Measurements from ENCODE around the gene SYNE1.
"Not testable (repeated sequence)": the region's sequence is repeated elsewhere in the genome, so short reads cannot be mapped to it uniquely, and the experiment has no call there.

SYNE1 gene

GRCh38 chr6:152094992-152095592, 542.1 kb downstream of the SYNE1 start:
- no peak for DNase-seq (ENCODE audit: low read depth)

GRCh38 chr6:152094276-152094675, 542.9 kb downstream of the SYNE1 start:
- DNase-seq (ENCODE audit: low read depth) = no peak

GRCh38 chr6:152093711-152094110, 543.5 kb downstream of the SYNE1 start:
- DNase-seq (ENCODE audit: low read depth) = no peak

- DNase-seq (ENCODE audit: low read depth) = no peak
Measured at GRCh38 chr6:152091851-152092341, 545.3 kb downstream of the SYNE1 start.

DNA sequence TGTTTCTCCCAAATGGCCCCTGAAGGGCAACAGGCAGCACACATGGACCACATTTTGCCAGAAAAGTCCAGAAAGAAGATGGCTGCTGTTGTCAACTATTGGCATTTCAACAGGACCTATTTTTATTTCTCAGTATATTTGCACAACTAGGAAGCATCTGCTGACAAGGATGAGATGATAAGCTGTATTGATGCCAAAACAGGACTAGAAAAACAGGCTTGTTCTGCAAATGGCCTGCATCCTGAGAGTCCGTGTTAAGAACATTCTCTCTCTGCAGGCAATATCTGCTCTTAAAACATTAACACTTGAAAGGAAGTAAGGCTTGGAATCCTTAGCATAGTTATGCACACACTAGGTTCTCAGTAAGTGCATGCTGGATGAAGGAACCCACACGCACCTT, 546.0 kb downstream of the SYNE1 start:
- DNase-seq (ENCODE audit: low read depth) = no peak

DNA sequence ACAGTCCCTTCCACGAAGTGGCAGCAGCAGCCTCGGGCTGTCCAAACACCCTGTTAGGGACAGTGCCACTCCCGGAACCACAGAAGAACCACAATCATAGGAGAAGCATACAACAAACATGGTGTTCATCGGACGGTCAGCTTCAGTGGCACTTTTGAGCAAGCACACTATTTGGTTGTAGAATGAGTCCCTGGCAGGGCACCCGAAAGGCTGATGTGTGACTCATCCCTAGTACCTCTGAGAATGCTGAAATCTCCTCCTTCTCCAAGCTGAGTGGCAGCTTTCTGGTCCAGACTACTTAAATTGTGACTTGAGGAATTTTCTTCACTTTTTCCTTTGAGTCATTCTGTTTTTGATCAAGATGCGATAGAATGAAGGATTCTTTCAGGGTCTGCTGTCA, 547.2 kb downstream of the SYNE1 start:
- no peak for DNase-seq (ENCODE audit: low read depth)

- no peak for DNase-seq (ENCODE audit: low read depth)
Measured at GRCh38 chr6:152087701-152088100, 549.5 kb downstream of the SYNE1 start.

- DNase-seq (ENCODE audit: low read depth) = no peak
Measured at GRCh38 chr6:152087096-152087495, 550.1 kb downstream of the SYNE1 start.

DNA sequence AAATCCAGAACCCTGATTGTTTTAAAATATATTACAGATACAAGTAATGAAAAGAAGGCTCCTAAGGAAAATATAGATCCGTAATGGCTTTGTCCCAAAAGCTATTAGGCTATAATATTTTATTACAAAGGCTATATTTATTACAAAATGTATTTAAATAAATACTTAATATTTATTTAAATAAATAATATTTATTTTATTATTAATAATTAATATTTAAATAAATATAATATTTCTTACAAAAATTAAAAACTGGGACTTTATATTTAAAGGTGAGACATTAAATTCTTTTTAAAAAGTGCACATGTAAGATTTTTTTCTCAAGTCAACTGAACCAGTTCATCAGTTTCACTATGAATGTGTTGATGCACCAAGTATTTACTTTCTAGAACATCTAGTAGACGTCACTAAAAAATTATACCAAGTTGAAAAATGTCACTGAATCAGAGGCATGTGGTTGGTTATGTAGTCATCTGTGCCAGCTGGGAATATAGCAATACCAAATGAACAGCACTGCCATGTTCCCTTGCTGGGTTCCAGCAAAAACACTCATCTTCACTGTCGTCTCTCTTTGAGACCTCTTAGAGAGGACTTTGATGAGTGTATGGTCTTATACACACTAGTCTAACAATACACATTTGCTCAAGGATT, 550.8 kb downstream of the SYNE1 start:
- no peak for DNase-seq (ENCODE audit: low read depth)

DNA sequence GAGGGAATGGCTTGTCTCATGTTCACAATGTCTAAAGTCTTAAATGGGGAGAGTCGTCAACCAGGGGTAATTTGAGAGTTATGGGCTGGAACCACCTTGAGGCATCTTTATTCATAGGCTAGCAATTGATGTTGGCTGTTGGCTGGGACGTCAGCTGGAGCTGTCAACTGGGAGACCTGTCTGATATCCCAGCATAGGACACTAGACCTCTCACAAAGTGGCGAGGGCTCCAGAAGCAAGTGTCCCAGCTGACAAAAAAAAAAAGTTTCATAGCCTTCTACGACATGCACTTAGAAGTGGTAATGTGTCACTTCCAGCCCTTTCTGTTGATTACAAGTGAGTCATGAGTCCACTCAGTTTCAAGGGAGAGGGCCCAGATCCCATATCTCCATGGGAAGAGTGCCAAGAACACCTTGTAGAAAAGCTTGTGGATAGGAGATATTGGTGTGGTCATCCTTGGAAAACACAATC, 551.7 kb downstream of the SYNE1 start:
- DNase-seq (ENCODE audit: low read depth) = no peak

DNA sequence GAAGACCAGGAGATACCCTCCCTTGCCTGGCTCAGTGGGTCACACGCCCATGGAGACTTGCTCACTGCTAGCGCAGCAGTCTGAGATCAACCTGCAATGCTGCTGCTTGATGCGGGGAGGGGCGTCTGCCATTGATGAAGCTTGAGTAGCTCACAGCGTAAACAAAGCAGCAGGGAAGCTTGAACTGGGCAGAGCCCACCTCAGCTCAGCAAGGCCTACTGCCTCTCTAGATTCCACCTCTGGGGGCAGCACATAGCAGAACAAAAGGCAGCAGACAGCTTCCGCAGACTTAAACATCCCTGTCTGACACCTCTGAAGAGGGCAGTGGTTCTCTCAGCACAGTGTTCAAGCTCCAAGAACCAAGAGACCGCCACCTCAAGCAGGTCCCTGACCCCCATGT, 558.4 kb downstream of the SYNE1 start:
- no peak for DNase-seq (ENCODE audit: low read depth)

DNA sequence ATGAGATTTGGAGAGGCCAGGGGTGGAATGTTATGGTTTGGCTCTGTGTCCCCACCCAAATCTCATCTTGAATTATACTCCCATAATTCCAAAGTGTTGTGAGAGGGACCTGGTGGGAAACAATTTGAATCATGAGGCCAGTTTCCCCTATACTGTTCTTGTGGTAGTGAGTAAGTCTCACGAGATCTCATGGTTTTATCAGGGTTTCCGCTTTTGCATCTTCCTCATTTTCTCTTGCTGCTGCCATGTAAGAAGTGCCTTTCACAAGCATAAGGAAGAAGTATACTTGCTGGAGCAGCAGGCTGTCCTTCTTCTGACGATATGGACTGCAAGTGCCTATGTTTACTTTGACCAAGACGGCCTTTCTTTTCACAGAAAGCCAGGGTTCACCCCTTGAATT, 559.2 kb downstream of the SYNE1 start:
- no peak for DNase-seq (ENCODE audit: low read depth)

DNA sequence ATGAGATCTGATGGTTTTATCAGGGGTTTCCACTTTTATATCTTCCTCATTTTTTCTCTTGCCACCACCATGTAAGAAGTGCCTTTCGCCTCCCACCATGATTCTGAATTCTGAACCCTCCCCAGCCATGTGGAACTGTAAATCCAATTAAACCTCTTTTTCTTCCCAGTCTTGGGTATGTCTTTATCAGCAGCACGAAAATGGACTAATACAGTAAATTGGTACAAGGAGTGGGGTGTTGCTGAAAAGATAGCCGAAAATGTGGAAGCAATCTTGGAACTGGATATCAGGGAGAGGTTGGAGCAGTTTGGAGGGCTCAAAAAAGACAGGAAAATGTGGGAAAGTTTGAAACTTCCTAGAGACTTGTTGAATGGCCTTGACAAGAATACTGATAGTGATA, 560.9 kb downstream of the SYNE1 start:
- DNase-seq (ENCODE audit: low read depth) = not testable (repeated sequence)

- no peak for DNase-seq (ENCODE audit: low read depth)
Measured at GRCh38 chr6:152071843-152072242, 565.3 kb downstream of the SYNE1 start.

All from activated T-cell treated with anti-CD3 and anti-CD28 coated beads for 1 hour (primary cell).